Heart left ventricle (tissue), 13 donors: ENCODE measurements around the gene SHISAL2A.

Experiments
- CTCF ChIP-seq, 12 donors: fragments of 200-600 bp; sonication (generic) in 4 of 12; IDR thresholded peaks; one replicate each; pipeline versions ENCODE4 v1.5.0 to v1.8.0; 2018 to 2022; ENCODE audit warnings: antibody characterized with exemption in 12 of 12, mild to moderate bottlenecking in 5 of 12
- POLR2A ChIP-seq, 2 donors: fragments of 450-650 bp; IDR thresholded peaks; one replicate each; pipeline ENCODE4 v1.6.1; 2017; ENCODE audit warnings: antibody characterized with exemption in 2 of 2, mild to moderate bottlenecking in 2 of 2, moderate library complexity in 2 of 2
- donor health status: ischemic (EF 13 %, LVEDD 7.1; RV severe dilation, severe dysfunction).
- donor health status: DM: no; HTN: yes; CAD: no.
- donor health status: DM: no; HTN: no; CAD: no.
- donor health status: ischemic (EF 25% LVEDD 6.9; RV normal size, moderate dysfunction).
- donor health status: ischemic (EF 25% LVEDD 5.7; RV mildly dilated, moderate dysfunction).
- donor health status: ischemic (EF 35%, LVEDD 5.7; RV mildly dilated, moderate dysfunction).
- donor health status: nonischemic (EF 11% LVEDD 7.7; RV severe dilation, severe dysfunction).
- donor health status: DM: yes; HTN: yes; CAD: no.
- donor health status: PGD.
- donor health status: ischemic (EF 29% LVEDD 5.4; RV normal size, mild dysfunction).
- donor health status: nonischemic (EF 23%, LVEDD 6.1; RV moderate dilation, normal function).

GRCh38 chr1:52659851-52660596 lies 27.1 kb downstream of the SHISAL2A start:
- no peak for TF ChIP-seq CTCF (IDR thresholded peaks at IDR 0.05)
- TF ChIP-seq POLR2A (IDR thresholded peaks at IDR 0.05), result no peak
